Mesodermal cell (in vitro differentiated cells): Measurements from ENCODE around the gene OR8B3.

Experiments used
- H3K27ac ChIP-seq: 2 replicates; pipeline ENCODE4 v1.7.0; 2013; ENCODE audit warnings: mild to moderate bottlenecking, low read depth, low read length, moderate library complexity; ENCODE audit not compliant: severe bottlenecking
- H3K36me3 ChIP-seq: 2 replicates; pipeline ENCODE4 v1.7.1; 2013; ENCODE audit warnings: mild to moderate bottlenecking, low read length, moderate library complexity; ENCODE audit not compliant: control insufficient read depth, insufficient read depth
- H3K4me1 ChIP-seq: one replicate; pipeline ENCODE4 v1.7.1; 2013; ENCODE audit warnings: mild to moderate bottlenecking, low read length; ENCODE audit not compliant: insufficient read depth, control insufficient read depth, poor library complexity, severe bottlenecking
- H3K4me3 ChIP-seq: 2 replicates; pipeline ENCODE4 v1.7.0; 2013; ENCODE audit warnings: low read length, control low read depth, mild to moderate bottlenecking; ENCODE audit not compliant: insufficient read depth, poor library complexity, severe bottlenecking; ENCODE audit errors: extremely low read depth
- H3K9me3 ChIP-seq: 2 replicates; pipeline ENCODE4 v1.7.1; 2013; ENCODE audit warnings: mild to moderate bottlenecking, low read length, moderate library complexity; ENCODE audit not compliant: control insufficient read depth
- WGBS, 2 experiments: methylation state at CpG; one replicate each; pipeline ENCODE4 v1.1.5; 2013; ENCODE audit warnings: missing lambda C conversion rate in 2 of 2; ENCODE audit not compliant: insufficient coverage in 2 of 2; 5-methylcytosine and 5-hydroxymethylcytosine counted together

Gene OR8B3

GRCh38 chr11:124376280-124376679 lies 22.5 kb downstream of the OR8B3 start:
- WGBS, 2 experiments, result 74 to 78% methylated on average over 3 of the region's 3 CpGs
- H3K4me3 ChIP-seq, result no peak overlapping the region
- no peak overlapping the region for H3K27ac ChIP-seq
- no peaks in the 10 kb centered on the region for H3K4me1 ChIP-seq
- peaks cover 3% of the 10 kb centered on the region for H3K9me3 ChIP-seq
- H3K36me3 ChIP-seq, result no peaks in the 10 kb centered on the region

- 71 to 80% methylated on average over 1 to 2 of the region's 2 CpGs for WGBS, 2 experiments
- Histone ChIP-seq H3K9me3 (no peaks in the 10 kb centered on the region), H3K4me1 (no peaks in the 10 kb centered on the region), H3K36me3 (no peaks in the 10 kb centered on the region), H3K4me3 (no peak overlapping the region), H3K27ac (no peak overlapping the region)
Measured at GRCh38 chr11:124359566-124359965, 39.3 kb downstream of the OR8B3 start.

- WGBS, 2 experiments, result 75 to 80% methylated on average over 1 of the region's 3 CpGs
- Histone ChIP-seq H3K9me3 (no peaks in the 10 kb centered on the region), H3K36me3 (no peaks in the 10 kb centered on the region), H3K27ac (no peak overlapping the region), H3K4me3 (no peak overlapping the region), H3K4me1 (no peaks in the 10 kb centered on the region)
Measured at GRCh38 chr11:124346311-124346955, 52.4 kb downstream of the OR8B3 start.
